GM23338 (cell line): Measurements from ENCODE around the gene LAPTM5.

Source experiments
- CREB1 ChIP-seq: fragments of 250-450 bp; sonication (Bioruptor Pico); IDR thresholded peaks from 2 replicates; pipeline ENCODE4 v1.5.0; 2020; ENCODE audit warnings: low read depth, mild to moderate bottlenecking, moderate library complexity
- CTCF ChIP-seq, 2 experiments: fragments of 200-600 bp in 1 of 2; sonication (generic) in 1 of 2; conservative IDR thresholded peaks; 2 replicates each; pipeline versions ENCODE4 v1.5.1 to v1.6.1; 2016 to 2017; ENCODE audit warnings: antibody characterized with exemption in 2 of 2, low read depth in 2 of 2, mild to moderate bottlenecking in 2 of 2, moderate library complexity in 1 of 2
- ETS1 ChIP-seq: IDR thresholded peaks from 2 replicates; pipeline ENCODE4 v1.6.1; 2016; ENCODE audit warnings: antibody characterized with exemption
- EZH2 ChIP-seq: fragments of 200-600 bp; sonication (generic); IDR thresholded peaks from one replicate; pipeline ENCODE4 v1.8.0; 2017; ENCODE audit warnings: antibody characterized with exemption, mild to moderate bottlenecking, low read depth; ENCODE audit not compliant: unreplicated experiment
- EZH2phosphoT487 ChIP-seq: fragments of 200-600 bp; sonication (generic); IDR thresholded peaks from one replicate; pipeline ENCODE4 v1.8.1; 2018; ENCODE audit warnings: antibody characterized with exemption; ENCODE audit not compliant: unreplicated experiment
- JUNB ChIP-seq: IDR thresholded peaks from one replicate; pipeline ENCODE4 v1.6.1; 2016; ENCODE audit warnings: antibody characterized with exemption; ENCODE audit not compliant: unreplicated experiment
- NANOG ChIP-seq: IDR thresholded peaks from 2 replicates; pipeline ENCODE4 v1.6.1; 2016; ENCODE audit warnings: antibody characterized with exemption, borderline replicate concordance
- POLR2AphosphoS5 ChIP-seq: IDR thresholded peaks from 2 replicates; pipeline ENCODE4 v1.6.1; 2016; ENCODE audit warnings: antibody characterized with exemption, low read depth
- REST ChIP-seq: IDR thresholded peaks from one replicate; pipeline ENCODE4 v1.6.1; 2018; ENCODE audit warnings: antibody characterized with exemption; ENCODE audit not compliant: unreplicated experiment
- STAT1 ChIP-seq: IDR thresholded peaks from one replicate; pipeline ENCODE4 v1.6.1; 2016; ENCODE audit warnings: antibody characterized with exemption; ENCODE audit not compliant: unreplicated experiment
- ZNF114 ChIP-seq: fragments of 250-450 bp; sonication (Bioruptor Pico); IDR thresholded peaks from 2 replicates; pipeline ENCODE4 v1.5.0; 2020; ENCODE audit warnings: mild to moderate bottlenecking, moderate library complexity

- TF ChIP-seq CTCF (conservative IDR thresholded peaks at IDR 0.05; ENCODE audit: low read depth in 2 of 2) (peak; percentile 86 to 95), EZH2phosphoT487 (no peak), ZNF114 (no peak), REST (no peak), POLR2AphosphoS5 (peak; percentile 48; the same call in 1 of the 2 replicates), ETS1 (no peak), CREB1 (peak; percentile 77), JUNB (no peak), EZH2 (no peak), STAT1 (no peak), NANOG (no peak)
Measured at GRCh38 chr1:30718636-30719405, 38.8 kb downstream of the LAPTM5 start.
